Measurements from ENCODE around the gene GALNTL6.

Gene GALNTL6

GRCh38 chr4:171889681-171890080, 76.5 kb downstream of the GALNTL6 start:
- DNase-seq: no peak

- DNase-seq: no peak
Measured at GRCh38 chr4:171891038-171891437, 77.8 kb downstream of the GALNTL6 start.

- DNase-seq: no peak
Measured at GRCh38 chr4:171896426-171896825, 83.2 kb downstream of the GALNTL6 start.

GRCh38 chr4:171919314-171919713, 106.1 kb downstream of the GALNTL6 start:
- no peak for DNase-seq

GRCh38 chr4:171920901-171921300, 107.7 kb downstream of the GALNTL6 start:
- DNase-seq: no peak

GRCh38 chr4:171924746-171925376, 111.7 kb downstream of the GALNTL6 start:
- DNase-seq: peak; percentile 46

- DNase-seq: no peak
Measured at GRCh38 chr4:171928336-171928735, 115.1 kb downstream of the GALNTL6 start.

- no peak for DNase-seq
Measured at GRCh38 chr4:171929477-171929876, 116.3 kb downstream of the GALNTL6 start.

- no peak for DNase-seq
Measured at GRCh38 chr4:171929907-171930306, 116.7 kb downstream of the GALNTL6 start.

GRCh38 chr4:171932238-171932637, 119.0 kb downstream of the GALNTL6 start:
- DNase-seq: no peak

GRCh38 chr4:171940656-171941055, 127.5 kb downstream of the GALNTL6 start:
- DNase-seq: no peak

GRCh38 chr4:171947400-171947799, 134.2 kb downstream of the GALNTL6 start:
- no peak for DNase-seq

GRCh38 chr4:171948038-171948437, 134.8 kb downstream of the GALNTL6 start:
- no peak for DNase-seq

- DNase-seq: no peak
Measured at GRCh38 chr4:171954650-171955049, 141.4 kb downstream of the GALNTL6 start.

GRCh38 chr4:171956678-171957077, 143.5 kb downstream of the GALNTL6 start:
- DNase-seq: no peak

GRCh38 chr4:171962110-171962509, 148.9 kb downstream of the GALNTL6 start:
- DNase-seq: no peak

GRCh38 chr4:171966356-171966755, 153.2 kb downstream of the GALNTL6 start:
- no peak for DNase-seq

- DNase-seq: no peak
Measured at GRCh38 chr4:171978216-171978615, 165.0 kb downstream of the GALNTL6 start.

GRCh38 chr4:171979461-171979860, 166.3 kb downstream of the GALNTL6 start:
- DNase-seq: peak; percentile 2

- no peak for DNase-seq
Measured at GRCh38 chr4:171981185-171981584, 168.0 kb downstream of the GALNTL6 start.

- DNase-seq: no peak
Measured at GRCh38 chr4:171983935-171984805, 171.0 kb downstream of the GALNTL6 start.

GRCh38 chr4:171985129-171985528, 171.9 kb downstream of the GALNTL6 start:
- no peak for DNase-seq

GRCh38 chr4:171993247-171993646, 180.0 kb downstream of the GALNTL6 start:
- DNase-seq: no peak

- DNase-seq: no peak
Measured at GRCh38 chr4:172007889-172008288, 194.7 kb downstream of the GALNTL6 start.
